ENCODE measurements around the gene APOLD1.
A peak's percentile ranks its signal among the peaks of the same experiment; 100 is the strongest.
"Not testable (repeated sequence)": the region's sequence is repeated elsewhere in the genome, so short reads cannot be mapped to it uniquely, and the experiment has no call there.

APOLD1 gene, protein sequence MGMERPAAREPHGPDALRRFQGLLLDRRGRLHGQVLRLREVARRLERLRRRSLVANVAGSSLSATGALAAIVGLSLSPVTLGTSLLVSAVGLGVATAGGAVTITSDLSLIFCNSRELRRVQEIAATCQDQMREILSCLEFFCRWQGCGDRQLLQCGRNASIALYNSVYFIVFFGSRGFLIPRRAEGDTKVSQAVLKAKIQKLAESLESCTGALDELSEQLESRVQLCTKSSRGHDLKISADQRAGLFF

DNA sequence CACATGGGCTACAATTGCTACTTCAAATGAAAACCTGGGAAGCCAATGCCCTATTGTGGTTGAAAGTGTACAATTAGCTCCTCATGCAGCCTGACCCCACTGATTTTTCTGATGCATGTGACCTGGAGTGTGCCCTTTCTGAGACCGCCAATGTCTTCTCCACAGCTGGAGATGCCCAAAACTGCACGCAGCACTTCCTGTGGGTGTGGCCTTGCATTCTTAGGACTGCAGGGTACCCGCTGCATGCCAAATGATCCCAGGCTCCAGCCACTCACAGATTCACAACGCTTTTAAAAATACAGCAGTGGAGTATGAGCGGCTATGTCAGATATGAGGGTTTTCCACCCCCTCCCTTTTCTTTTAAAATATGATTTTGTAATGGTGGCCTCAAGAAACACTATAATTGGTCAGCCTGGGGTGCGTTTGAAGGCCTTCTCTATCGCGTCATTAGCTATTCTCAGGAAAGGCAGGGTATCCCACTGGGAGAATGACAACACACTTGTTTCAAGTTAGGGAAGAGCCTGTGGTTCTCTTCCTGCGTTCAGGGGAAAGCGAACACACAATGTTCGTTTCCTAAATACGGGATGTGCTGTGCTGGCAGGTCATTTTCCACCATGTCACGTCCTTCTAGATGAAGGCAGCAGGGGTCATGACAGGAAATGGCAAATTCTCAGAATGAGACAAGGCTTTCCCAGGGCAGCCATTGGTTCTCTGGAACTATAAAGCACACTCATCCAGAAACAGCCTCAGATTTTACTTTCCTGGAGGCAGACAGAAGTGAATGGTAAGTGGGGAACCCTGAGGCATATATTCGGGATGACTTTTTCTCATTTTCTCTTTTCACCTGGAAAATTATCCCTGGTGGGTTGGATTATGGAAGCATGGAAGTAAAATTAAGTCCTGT, at the start of gene APOLD1:
Gene APOLD1, plus strand, starts transcription at position 749 of the 904 bp plus-strand sequence. Its CDS starts 33 bp downstream, at position 782.
- TF ChIP-seq, protein P1, sequence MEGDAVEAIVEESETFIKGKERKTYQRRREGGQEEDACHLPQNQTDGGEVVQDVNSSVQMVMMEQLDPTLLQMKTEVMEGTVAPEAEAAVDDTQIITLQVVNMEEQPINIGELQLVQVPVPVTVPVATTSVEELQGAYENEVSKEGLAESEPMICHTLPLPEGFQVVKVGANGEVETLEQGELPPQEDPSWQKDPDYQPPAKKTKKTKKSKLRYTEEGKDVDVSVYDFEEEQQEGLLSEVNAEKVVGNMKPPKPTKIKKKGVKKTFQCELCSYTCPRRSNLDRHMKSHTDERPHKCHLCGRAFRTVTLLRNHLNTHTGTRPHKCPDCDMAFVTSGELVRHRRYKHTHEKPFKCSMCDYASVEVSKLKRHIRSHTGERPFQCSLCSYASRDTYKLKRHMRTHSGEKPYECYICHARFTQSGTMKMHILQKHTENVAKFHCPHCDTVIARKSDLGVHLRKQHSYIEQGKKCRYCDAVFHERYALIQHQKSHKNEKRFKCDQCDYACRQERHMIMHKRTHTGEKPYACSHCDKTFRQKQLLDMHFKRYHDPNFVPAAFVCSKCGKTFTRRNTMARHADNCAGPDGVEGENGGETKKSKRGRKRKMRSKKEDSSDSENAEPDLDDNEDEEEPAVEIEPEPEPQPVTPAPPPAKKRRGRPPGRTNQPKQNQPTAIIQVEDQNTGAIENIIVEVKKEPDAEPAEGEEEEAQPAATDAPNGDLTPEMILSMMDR (IDR thresholded peaks at IDR 0.05; ENCODE audit: low read depth, low read length): no peak
- peak within 1 kb of the TSS; percentile 62 for H3K4me3 ChIP-seq (ENCODE audit: low read depth, low read length)

DNA sequence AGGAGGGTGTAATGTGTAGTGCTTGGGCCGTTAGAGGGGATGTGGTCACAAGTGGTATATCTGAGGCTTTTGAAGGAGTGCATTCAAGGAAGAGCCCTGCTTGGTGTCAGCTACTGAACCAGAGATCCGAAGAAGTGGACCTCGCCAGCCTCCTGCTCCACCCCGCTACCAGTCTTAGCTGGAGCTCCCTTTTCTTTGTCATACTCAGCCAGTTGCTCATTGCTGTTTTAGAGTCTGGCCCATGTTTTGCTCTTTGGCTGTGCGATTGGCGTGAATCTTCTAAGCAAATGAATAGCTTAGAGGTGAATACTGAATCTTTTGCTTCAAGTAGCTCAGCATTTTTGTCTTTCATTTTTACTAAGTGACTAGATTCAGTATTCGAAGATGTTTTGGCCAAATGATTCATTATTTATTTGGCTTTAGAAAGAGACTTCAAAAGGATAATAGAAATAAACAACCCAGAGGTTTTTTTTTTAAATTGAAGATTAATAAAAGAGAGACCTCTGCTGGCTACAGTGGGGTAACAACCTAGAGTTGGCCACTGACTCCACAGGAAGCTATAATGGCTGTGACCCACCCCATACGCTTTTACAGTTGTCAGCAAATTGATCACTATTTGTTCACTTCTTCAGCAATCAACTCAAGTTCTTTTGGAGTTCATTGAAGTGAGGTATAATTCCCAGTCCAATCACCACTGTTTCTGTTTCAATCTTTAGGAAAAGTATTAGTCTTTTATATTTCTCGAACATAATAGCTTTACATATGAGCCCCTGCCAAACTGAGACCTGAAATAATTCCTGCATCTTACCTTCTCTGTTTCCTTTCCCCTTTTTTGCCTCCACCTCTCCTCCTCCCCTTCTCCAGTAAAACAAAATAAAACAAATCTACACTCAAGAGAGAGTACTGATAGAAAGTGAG, 48.4 kb upstream of the APOLD1 start:
- peak overlapping the region; percentile 56 for H3K4me3 ChIP-seq (ENCODE audit: low read depth, low read length)
- TF ChIP-seq, protein P1 (IDR thresholded peaks at IDR 0.05; ENCODE audit: low read depth, low read length): peak; percentile 57

DNA sequence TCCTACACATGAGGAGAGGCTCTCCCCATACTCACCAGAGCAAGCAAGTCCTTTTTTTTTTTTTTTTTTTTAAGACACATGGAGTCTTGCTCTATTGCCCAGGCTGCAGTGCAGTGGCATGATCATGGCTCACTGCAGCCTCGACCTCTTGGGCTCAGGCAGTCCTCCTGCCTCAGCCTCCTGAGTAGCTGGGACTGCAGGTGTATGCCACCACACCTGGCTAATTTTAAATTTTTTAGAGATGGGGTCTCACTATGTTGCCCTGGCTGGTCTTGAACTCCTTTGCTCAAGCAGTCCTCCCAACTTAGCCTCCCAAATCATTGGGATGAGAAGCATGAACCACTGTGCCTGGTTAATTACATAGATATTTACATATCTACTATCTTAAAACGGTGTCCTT, 47.3 kb upstream of the APOLD1 start:
- H3K4me3 ChIP-seq (ENCODE audit: low read depth, low read length): not testable (repeated sequence)

DNA sequence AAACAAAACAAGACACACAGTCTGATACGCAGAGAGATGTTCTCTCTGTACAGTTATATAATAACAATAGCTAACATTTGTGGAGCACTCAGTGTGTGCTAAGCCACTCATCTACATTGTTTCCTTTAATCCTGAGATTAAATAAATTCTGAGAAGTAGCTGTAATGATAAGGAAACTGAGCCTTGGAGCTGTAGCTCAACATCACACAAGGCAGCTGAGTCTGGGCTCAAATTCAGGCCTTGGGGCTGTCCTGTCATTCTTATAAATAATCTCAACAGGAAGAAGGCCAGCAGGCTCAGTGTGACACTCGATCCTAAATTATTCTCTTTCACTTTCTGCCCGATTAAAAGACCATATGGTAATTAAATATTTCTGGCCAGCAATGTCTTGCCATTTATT, 43.8 kb upstream of the APOLD1 start:
- H3K4me3 ChIP-seq (ENCODE audit: low read depth, low read length): no peak overlapping the region
- TF ChIP-seq, protein P1 (IDR thresholded peaks at IDR 0.05; ENCODE audit: low read depth, low read length): no peak

DNA sequence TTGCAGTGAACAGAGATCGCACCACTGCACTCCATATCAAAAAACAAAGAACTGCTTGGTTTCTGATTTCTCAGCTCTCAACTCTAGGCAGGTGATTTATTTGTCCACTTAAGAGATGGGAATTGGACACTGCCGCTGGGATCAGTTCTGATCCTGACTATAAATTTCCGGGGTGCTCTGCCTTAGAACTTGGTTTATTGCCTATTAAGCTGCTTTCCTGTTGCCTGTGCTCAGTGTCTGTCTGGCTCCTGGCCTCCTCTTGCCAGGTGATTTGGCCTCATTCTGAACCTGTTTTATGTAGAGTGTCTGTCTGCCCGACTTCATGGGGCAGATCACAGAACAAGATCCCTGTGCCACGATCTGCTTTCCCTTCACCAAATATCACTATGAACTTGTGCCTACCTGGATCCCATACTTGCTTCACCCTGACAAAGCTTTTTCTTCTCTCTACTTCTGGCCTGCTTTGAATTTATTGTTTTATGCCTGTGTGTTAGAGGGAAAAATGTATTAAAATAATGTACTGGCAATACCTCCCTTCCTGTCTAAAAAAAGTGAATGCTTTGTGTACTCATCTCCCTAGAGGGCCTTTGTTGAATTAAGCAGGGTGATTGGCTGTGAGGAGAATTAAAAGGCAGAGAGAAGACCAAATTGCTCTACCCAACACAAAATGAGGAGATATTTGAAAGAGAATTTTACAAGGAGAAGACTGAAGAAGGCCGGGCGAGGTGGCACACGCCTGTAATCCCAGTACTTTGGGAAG, 40.7 kb upstream of the APOLD1 start:
- TF ChIP-seq, protein P1 (IDR thresholded peaks at IDR 0.05; ENCODE audit: low read depth, low read length): no peak

DNA sequence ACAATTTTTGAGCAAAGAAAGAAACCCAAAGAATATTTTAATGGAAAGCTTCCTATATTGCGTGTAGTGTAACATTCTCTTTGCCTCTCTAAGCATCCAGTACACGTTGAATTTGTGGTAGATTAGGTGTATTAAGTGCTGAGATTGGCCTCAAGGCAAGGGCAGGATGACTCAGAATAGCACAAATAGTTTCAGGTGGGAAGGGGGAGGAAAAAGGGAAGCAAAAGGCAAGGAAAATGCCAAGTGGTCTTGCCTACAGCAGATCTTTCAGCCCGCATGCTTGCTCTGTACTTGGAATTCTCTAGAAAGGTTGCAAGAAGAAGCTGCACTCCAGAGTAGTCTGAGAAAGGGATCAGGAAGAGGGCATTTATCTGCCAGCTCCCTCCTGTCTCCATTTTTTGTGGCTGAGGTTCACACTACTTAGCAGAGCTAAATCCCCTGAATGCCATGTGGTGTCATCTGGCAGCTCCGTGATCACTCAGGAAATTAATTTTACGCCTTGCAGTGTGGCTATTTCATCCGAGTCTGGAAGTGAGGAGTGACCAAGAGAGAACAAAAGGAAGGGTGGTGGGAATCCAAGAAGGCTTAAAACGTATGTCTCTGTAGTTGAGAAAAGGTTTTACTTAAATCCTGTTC, 39.8 kb upstream of the APOLD1 start:
- no peak overlapping the region for H3K4me3 ChIP-seq (ENCODE audit: low read depth, low read length)
- TF ChIP-seq, protein P1 (IDR thresholded peaks at IDR 0.05; ENCODE audit: low read depth, low read length): no peak

More for the DNA sequence above, 40.7 kb upstream of the APOLD1 start:
- no peak overlapping the region for H3K4me3 ChIP-seq (ENCODE audit: low read depth, low read length)
